Gastroesophageal sphincter (tissue), 3 donors: Measurements from ENCODE around the gene FAM163B.

ENCODE experiments used
- CTCF ChIP-seq, 4 experiments: fragments of 200-600 bp in 2 of 4; fragments of 450-650 bp in 2 of 4; sonication (generic) in 1 of 4; IDR thresholded peaks; one replicate each; pipeline ENCODE4 v1.5.1; 2017 to 2019; ENCODE audit warnings: antibody characterized with exemption in 4 of 4, mild to moderate bottlenecking in 2 of 4, moderate library complexity in 2 of 4
- EP300 ChIP-seq: sonication (generic); formaldehyde crosslinking; IDR thresholded peaks from one replicate; pipeline ENCODE4 v1.6.1; 2017; ENCODE audit warnings: antibody characterized with exemption, mild to moderate bottlenecking
- POLR2A ChIP-seq, 2 donors: fragments of 450-650 bp; IDR thresholded peaks; one replicate each; pipeline ENCODE4 v1.6.1; 2017; ENCODE audit warnings: antibody characterized with exemption in 2 of 2, mild to moderate bottlenecking in 2 of 2, moderate library complexity in 1 of 2
- POLR2AphosphoS5 ChIP-seq: sonication (generic); formaldehyde crosslinking; IDR thresholded peaks from one replicate; pipeline ENCODE4 v1.6.1; 2017; ENCODE audit warnings: antibody characterized with exemption

GRCh38 chr9:133654736-133655657, 45.8 kb upstream of the FAM163B start:
- TF ChIP-seq CTCF (IDR thresholded peaks at IDR 0.05) (no peak), EP300 (no peak), POLR2AphosphoS5 (no peak), POLR2A (IDR thresholded peaks at IDR 0.05) (no peak)
